A549 (cell line): ENCODE results near the gene TMEM38B.

ENCODE experiments used
- CTCF ChIP-seq: fragments of >200 bp; sonication (Bioruptor Twin); formaldehyde crosslinking; IDR thresholded peaks from 3 replicates; pipeline ENCODE4 v1.5.1; 2016
- JUNB ChIP-seq: fragments of >200 bp; sonication (Bioruptor Twin); formaldehyde crosslinking; IDR thresholded peaks from 2 replicates; pipeline ENCODE4 v1.6.1; 2016
- POLR2A ChIP-seq: IDR thresholded peaks from 2 replicates; pipeline ENCODE4 v1.6.1; 2012; ENCODE audit warnings: mild to moderate bottlenecking, low read length

- no peak for TF ChIP-seq CTCF
- TF ChIP-seq JUNB = no peak
- no peak for TF ChIP-seq POLR2A
These were observed 47.3 kb upstream of the TMEM38B start for GRCh38 chr9:105646879-105647594.
